Mesendoderm (in vitro differentiated cells): Measurements from ENCODE around the gene TNFAIP3.

Source experiments
- DNase-seq: peaks from one replicate; pipeline ENCODE4 v3.0.0; 2013
- H2AK5ac ChIP-seq: 2 replicates; pipeline ENCODE4 v1.6.1; 2013; ENCODE audit warnings: low read length, inconsistent platforms
- H2BK120ac ChIP-seq: 2 replicates; pipeline ENCODE4 v1.6.1; 2013; ENCODE audit warnings: low read depth, mild to moderate bottlenecking, low read length, moderate library complexity, mixed read lengths
- H2BK15ac ChIP-seq: replicated peaks from 2 replicates; pipeline ENCODE4 v1.6.1; 2013; ENCODE audit warnings: low read depth, mild to moderate bottlenecking, moderate library complexity
- H2BK5ac ChIP-seq: 2 replicates; pipeline ENCODE4 v1.6.1; 2013; ENCODE audit warnings: low read length, inconsistent platforms
- H3K18ac ChIP-seq: 2 replicates; pipeline ENCODE4 v1.6.1; 2013; ENCODE audit warnings: mild to moderate bottlenecking, low read length, mixed read lengths
- H3K23ac ChIP-seq: one replicate; pipeline ENCODE4 v1.6.1; 2013; ENCODE audit warnings: low read length
- H3K27ac ChIP-seq: 2 replicates; pipeline ENCODE4 v1.5.1; 2013; ENCODE audit warnings: low read depth, mild to moderate bottlenecking, inconsistent platforms, low read length, moderate library complexity
- H3K27me3 ChIP-seq: 2 replicates; pipeline ENCODE4 v1.6.1; 2013; ENCODE audit warnings: low read length, control low read depth, mild to moderate bottlenecking, inconsistent platforms; ENCODE audit not compliant: insufficient read depth, poor library complexity
- H3K36me3 ChIP-seq: 2 replicates; pipeline ENCODE4 v1.6.1; 2013; ENCODE audit warnings: low read length, inconsistent platforms; ENCODE audit not compliant: control insufficient read depth, insufficient read depth
- H3K4ac ChIP-seq: one replicate; pipeline ENCODE4 v1.6.1; 2013; ENCODE audit warnings: low read depth, mild to moderate bottlenecking, low read length, moderate library complexity
- H3K4me1 ChIP-seq: 2 replicates; pipeline ENCODE4 v1.6.1; 2013; ENCODE audit warnings: low read depth, low read length, inconsistent platforms; ENCODE audit not compliant: control insufficient read depth
- H3K4me2 ChIP-seq: 2 replicates; pipeline ENCODE4 v1.6.1; 2013; ENCODE audit warnings: low read length
- H3K4me3 ChIP-seq: 2 replicates; pipeline ENCODE4 v1.5.1; 2013; ENCODE audit warnings: mild to moderate bottlenecking, low read length
- H3K56ac ChIP-seq: one replicate; pipeline ENCODE4 v1.6.1; 2013; ENCODE audit warnings: low read length
- H3K79me1 ChIP-seq: 2 replicates; pipeline ENCODE4 v1.6.1; 2013; ENCODE audit warnings: low read length, inconsistent platforms
- H3K79me2 ChIP-seq: 2 replicates; pipeline ENCODE4 v1.6.1; 2013; ENCODE audit warnings: mild to moderate bottlenecking, low read length; ENCODE audit not compliant: control insufficient read depth, insufficient read depth
- H3K9ac ChIP-seq: 2 replicates; pipeline ENCODE4 v1.6.1; 2013; ENCODE audit warnings: low read length, inconsistent platforms
- H4K5ac ChIP-seq: one replicate; pipeline ENCODE4 v1.6.1; 2013; ENCODE audit warnings: low read length
- H4K8ac ChIP-seq: one replicate; pipeline ENCODE4 v1.6.1; 2013; ENCODE audit warnings: low read depth, mild to moderate bottlenecking, control low read depth, low read length, moderate library complexity
- WGBS: extraction: QIAGEN DNeasy Blood & Tissue Kit; methylation state at CpG from one replicate; pipeline ENCODE4 v1.1.7; 2013; ENCODE audit warnings: low lambda C conversion rate, missing lambda C conversion rate; ENCODE audit not compliant: insufficient coverage; ENCODE audit errors: extremely low coverage; 5-methylcytosine and 5-hydroxymethylcytosine counted together

TNFAIP3 gene

DNA sequence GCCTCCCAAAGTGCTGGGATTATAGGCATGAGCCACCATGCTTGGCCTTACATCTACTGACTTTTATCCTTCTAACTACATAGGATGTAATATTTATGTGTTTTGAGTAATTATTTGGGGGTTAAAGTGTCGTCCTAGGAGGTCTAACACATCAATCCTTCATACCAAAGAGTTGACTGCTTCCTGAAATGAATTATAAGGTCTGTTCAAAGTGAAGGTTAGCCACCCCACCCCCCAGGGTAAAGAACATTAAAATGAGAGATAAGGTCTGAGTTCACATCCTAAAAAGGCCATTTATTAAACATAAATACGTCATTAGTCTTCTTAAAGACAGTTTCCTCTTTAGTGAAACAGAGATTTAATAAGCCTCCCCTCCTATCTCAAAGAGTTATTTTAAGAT lies 33.8 kb downstream of the TNFAIP3 start:
- H3K4me1 ChIP-seq: no peaks in the 10 kb centered on the region
- H2AK5ac ChIP-seq: no peak overlapping the region
- no peak overlapping the region for H2BK120ac ChIP-seq
- no peak overlapping the region for H3K4me2 ChIP-seq
- H4K8ac ChIP-seq: no peak overlapping the region
- no peak overlapping the region for H3K27ac ChIP-seq
- no peak overlapping the region for H2BK15ac ChIP-seq
- H3K23ac ChIP-seq: no peak overlapping the region
- no CpG with 5 or more reads among the region's 2 CpGs for WGBS
- H3K56ac ChIP-seq: no peak overlapping the region
- no peaks in the 10 kb centered on the region for H3K36me3 ChIP-seq
- H4K5ac ChIP-seq: no peak overlapping the region
- no peak overlapping the region for H3K4ac ChIP-seq
- no peak overlapping the region for H2BK5ac ChIP-seq
- H3K4me3 ChIP-seq: no peak overlapping the region
- no peaks in the 10 kb centered on the region for H3K27me3 ChIP-seq
- no peaks in the 10 kb centered on the region for H3K79me2 ChIP-seq
- no peak overlapping the region for H3K18ac ChIP-seq
- DNase-seq: no peak
- no peaks in the 10 kb centered on the region for H3K79me1 ChIP-seq
- H3K9ac ChIP-seq: no peak overlapping the region

DNA sequence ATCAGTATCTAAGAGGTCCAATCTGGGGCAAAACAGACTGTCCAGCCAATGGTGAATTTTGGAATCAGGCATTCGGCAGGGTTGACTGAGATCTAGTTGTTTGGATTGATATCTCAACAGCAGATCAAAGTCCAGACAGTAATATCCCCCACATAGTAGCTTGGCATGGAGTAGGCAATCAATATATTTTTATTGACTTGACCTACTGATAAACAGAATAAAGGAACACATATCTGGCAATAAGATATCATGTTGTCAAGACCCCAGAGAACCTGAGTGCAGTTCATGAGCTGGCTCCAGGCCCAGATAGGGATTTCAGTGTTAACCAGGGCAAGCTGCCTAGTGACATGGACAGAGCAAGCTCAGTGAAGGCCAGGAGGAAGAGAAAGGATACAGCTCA lies 34.4 kb downstream of the TNFAIP3 start:
- H4K5ac ChIP-seq: no peak overlapping the region
- WGBS: no CpG with 5 or more reads among the region's 1 CpG
- no peak overlapping the region for H3K27ac ChIP-seq

DNA sequence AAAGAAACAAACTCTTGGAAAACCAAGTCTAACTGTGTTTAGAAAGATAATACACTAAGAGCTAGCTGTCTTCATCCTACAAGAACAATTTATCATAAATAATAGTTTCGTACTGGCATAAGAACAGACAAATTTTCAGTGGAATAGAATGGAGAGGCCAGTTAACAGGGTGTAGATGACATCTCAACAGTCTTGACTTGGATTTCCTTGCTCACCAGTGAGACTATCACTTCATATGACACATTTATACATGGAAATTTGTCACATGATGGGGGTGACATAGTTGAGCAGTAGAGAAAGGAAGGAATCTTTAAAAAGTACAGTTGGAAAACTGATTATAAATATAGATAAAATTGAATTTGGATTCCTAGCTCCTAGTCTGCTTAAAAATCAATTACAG lies 35.6 kb downstream of the TNFAIP3 start:
- Histone ChIP-seq H3K23ac (no peak overlapping the region), H3K79me1 (no peaks in the 10 kb centered on the region), H4K8ac (no peak overlapping the region), H3K56ac (no peak overlapping the region), H3K27ac (no peak overlapping the region), H3K4me3 (no peak overlapping the region), H3K36me3 (no peaks in the 10 kb centered on the region), H3K27me3 (no peaks in the 10 kb centered on the region), H3K4ac (no peak overlapping the region), H3K9ac (no peak overlapping the region), H3K4me2 (no peak overlapping the region), H3K79me2 (no peaks in the 10 kb centered on the region), H3K4me1 (no peaks in the 10 kb centered on the region), H2BK5ac (no peak overlapping the region), H4K5ac (no peak overlapping the region), H2BK15ac (no peak overlapping the region), H2BK120ac (no peak overlapping the region), H3K18ac (no peak overlapping the region), H2AK5ac (no peak overlapping the region)
- WGBS: no CpG with 5 or more reads among the region's 1 CpG
- DNase-seq: no peak

More for the DNA sequence above, 34.4 kb downstream of the TNFAIP3 start:
- no peaks in the 10 kb centered on the region for H3K27me3 ChIP-seq
- no peak overlapping the region for H2BK120ac ChIP-seq
- no peak overlapping the region for H2AK5ac ChIP-seq
- H3K4me1 ChIP-seq: no peaks in the 10 kb centered on the region
- H3K23ac ChIP-seq: no peak overlapping the region
- H2BK5ac ChIP-seq: no peak overlapping the region
- H3K79me2 ChIP-seq: no peaks in the 10 kb centered on the region
- H3K9ac ChIP-seq: no peak overlapping the region
- H3K4me2 ChIP-seq: no peak overlapping the region
- DNase-seq: no peak
- no peak overlapping the region for H2BK15ac ChIP-seq
- no peaks in the 10 kb centered on the region for H3K79me1 ChIP-seq
- no peak overlapping the region for H3K18ac ChIP-seq
- H3K36me3 ChIP-seq: no peaks in the 10 kb centered on the region
- H3K56ac ChIP-seq: no peak overlapping the region
- H4K8ac ChIP-seq: no peak overlapping the region
- no peak overlapping the region for H3K4me3 ChIP-seq
- H3K4ac ChIP-seq: no peak overlapping the region

DNA sequence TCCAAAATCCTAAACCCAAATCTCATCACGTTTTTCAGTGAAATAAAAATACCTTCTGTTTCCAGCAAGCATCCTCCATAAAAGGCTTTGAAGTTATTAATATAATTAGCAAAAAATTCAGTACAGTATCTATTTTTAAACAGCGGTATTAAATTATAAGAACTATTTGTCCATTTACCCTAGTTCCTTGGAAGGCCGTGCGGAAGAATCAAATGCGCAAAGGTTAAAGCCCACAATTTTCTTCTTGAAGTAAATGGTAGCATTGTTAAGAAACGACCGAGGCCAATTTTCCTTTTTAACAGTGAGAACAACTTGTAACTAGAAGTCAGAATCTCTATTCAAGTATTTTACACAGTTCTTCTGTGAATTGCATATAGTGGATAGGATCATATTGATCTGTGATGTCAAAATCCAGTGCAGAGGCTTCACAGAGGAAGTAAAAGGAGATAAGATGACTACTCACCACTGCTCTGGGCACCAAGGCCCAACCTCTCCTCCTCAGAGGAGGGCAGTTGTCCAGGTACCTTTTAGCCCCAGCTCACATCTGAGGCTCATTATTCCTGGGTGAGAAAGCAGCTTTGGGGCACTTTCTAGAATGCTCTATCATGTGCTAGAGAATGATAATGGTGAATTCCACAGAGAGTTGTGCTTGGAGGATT lies 36.3 kb downstream of the TNFAIP3 start:
- H3K4me2 ChIP-seq: no peak overlapping the region
- H2BK15ac ChIP-seq: no peak overlapping the region
- no peaks in the 10 kb centered on the region for H3K4me1 ChIP-seq
- no peak overlapping the region for H2BK120ac ChIP-seq
- no peak overlapping the region for H3K4ac ChIP-seq
- H3K56ac ChIP-seq: no peak overlapping the region
- H3K27ac ChIP-seq: no peak overlapping the region
- no CpG with 5 or more reads among the region's 7 CpGs for WGBS
- H3K9ac ChIP-seq: no peak overlapping the region
- H3K27me3 ChIP-seq: no peaks in the 10 kb centered on the region
- no peaks in the 10 kb centered on the region for H3K36me3 ChIP-seq
- no peaks in the 10 kb centered on the region for H3K79me1 ChIP-seq
- DNase-seq: no peak
- H2BK5ac ChIP-seq: no peak overlapping the region
- no peak overlapping the region for H4K5ac ChIP-seq
- H3K79me2 ChIP-seq: no peaks in the 10 kb centered on the region
- no peak overlapping the region for H3K23ac ChIP-seq
- no peak overlapping the region for H3K18ac ChIP-seq
- no peak overlapping the region for H2AK5ac ChIP-seq
- H4K8ac ChIP-seq: no peak overlapping the region
- H3K4me3 ChIP-seq: no peak overlapping the region

DNA sequence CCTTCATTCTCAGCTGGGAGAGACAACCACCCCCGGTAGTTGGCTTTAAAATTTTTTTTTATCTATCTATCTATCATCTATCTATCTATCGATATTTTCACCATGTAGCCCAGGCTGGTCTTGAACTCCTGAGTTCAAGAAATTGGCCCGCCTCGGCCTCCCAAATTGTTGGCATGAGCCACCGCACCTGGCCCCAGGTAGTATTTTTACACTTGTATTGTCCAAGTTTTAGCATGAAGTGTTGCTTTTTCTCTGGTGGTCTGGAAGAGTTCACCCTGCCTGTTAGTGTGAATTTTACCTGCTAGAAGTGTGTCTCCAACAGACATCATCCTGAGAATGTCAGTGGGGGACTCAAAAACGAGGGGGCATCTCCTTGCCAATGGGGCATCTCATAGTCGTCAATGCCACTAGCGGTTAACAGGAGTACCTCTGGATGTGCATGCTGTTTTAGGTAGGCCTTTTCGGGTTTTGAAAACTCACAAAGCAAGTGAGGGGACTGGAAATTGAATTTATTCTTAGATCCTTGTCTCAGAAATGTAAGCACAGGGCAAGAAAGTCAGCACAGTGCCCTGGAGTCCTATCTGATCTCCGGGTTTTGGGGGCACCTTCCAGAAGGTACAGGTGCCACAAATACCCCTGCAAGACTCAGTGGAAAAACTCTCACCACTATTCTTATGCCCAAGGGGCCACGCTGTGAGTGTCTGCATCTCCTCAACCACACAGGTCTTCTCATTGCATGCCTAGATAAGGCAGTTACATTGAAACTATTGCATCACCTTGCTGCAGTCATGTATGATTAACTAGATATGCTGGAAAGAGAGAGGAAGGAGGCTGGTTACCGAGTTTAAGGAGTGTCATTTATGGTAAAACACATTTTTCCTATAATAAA lies 37.1 kb downstream of the TNFAIP3 start:
- no peak overlapping the region for H3K4me3 ChIP-seq
- H2BK15ac ChIP-seq: no peak overlapping the region
- H3K4me1 ChIP-seq: no peaks in the 10 kb centered on the region
- no peak overlapping the region for H3K18ac ChIP-seq
- no peak overlapping the region for H4K8ac ChIP-seq
- no peaks in the 10 kb centered on the region for H3K79me1 ChIP-seq
- H3K4me2 ChIP-seq: no peak overlapping the region
- no peak overlapping the region for H2BK120ac ChIP-seq
- no peak overlapping the region for H2AK5ac ChIP-seq
- H3K4ac ChIP-seq: no peak overlapping the region
- DNase-seq: no peak
- H4K5ac ChIP-seq: no peak overlapping the region
- WGBS: no CpG with 5 or more reads among the region's 12 CpGs
- H3K9ac ChIP-seq: no peak overlapping the region
- H3K36me3 ChIP-seq: no peaks in the 10 kb centered on the region
- no peaks in the 10 kb centered on the region for H3K27me3 ChIP-seq
- no peak overlapping the region for H3K27ac ChIP-seq
- no peak overlapping the region for H3K23ac ChIP-seq
- no peaks in the 10 kb centered on the region for H3K79me2 ChIP-seq
- no peak overlapping the region for H3K56ac ChIP-seq
- H2BK5ac ChIP-seq: no peak overlapping the region
